ENCODE measurements around the gene PKD2L1. TPM values are rescaled to one million over a fixed set of nuclear protein-coding genes. Genes with fewer than 3 reads are reported as not detected.
A peak's percentile ranks its signal among the peaks of the same experiment; 100 is the strongest.

The PKD2L1 gene
- total and polyA plus RNA-seq, 7 donors = not detected

DNA sequence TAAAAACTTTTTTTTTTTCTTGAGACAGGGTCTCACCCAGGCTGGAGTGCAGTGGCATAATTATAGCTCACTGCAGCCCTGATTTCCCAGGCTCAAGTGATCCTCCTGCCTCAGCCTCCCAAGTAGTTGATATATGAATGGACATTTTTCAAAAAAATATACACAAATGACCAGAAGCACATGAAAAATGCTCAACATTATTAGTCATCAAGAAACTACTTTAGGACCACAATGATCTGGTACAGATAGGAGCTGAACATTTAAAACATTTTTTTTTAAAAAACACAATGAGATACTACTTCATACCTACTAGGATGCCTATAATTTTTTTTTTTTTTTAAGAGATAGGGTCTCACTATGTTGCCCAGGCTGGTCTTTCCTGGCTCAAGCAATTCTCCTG, 38.7 kb upstream of the PKD2L1 start:
- intact Hi-C loops (cut with DNase I) = no loop called here
- ATAC-seq = no peak
- H3K27ac ChIP-seq = no peak overlapping the region

DNA sequence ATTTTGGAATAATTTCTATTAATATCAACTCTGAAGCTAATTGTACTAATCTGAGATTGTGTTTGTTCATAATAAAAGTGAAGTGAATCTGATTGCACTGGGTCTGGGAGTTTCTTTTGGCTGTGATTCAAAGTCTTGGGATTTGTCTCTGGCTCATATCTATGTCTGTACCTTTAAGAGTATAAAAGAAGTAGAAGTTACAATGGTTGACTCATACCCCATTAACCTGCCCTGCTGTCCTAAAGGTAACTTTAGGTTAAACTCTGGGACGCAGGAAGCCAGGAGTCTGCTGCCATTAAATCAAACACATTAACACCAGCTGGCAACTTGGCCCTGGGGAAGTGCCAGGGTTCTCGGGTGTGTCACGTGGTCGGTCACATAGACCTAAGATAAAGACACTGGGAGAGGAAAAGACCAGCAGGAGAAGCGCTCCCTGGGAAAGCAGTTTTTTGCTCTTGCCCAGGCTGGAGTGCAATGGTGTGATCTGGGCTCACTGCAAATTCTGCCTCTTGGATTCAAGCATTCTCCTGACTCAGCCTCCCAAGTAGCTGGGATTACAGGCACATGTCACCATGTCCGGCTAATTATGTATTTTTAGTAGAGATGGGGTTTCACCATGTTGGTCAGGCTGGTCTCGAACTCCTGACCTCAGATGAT, 34.8 kb upstream of the PKD2L1 start:
- ATAC-seq (peak; percentile 97 to 99 (median 97)), DNase-seq (peak; percentile 66 to 90)
- H3K27ac ChIP-seq = peak overlapping the region; percentile 81
- WGBS, 3 donors = 14 to 16% (median 16%) methylated on average over 7 of the region's 7 CpGs
- H3K36me3 ChIP-seq (ENCODE audit: insufficient read depth in 1 of 2, low read depth in 1 of 2) = no peaks in the 10 kb centered on the region
- H3K9me3 ChIP-seq = no peaks in the 10 kb centered on the region
- intact Hi-C loops (cut with DNase I) = no loop called here
- H3K27me3 ChIP-seq (ENCODE audit: insufficient read depth in 3 of 3, low read length in 2 of 3) = no peaks in the 10 kb centered on the region
- TF ChIP-seq, protein P1, sequence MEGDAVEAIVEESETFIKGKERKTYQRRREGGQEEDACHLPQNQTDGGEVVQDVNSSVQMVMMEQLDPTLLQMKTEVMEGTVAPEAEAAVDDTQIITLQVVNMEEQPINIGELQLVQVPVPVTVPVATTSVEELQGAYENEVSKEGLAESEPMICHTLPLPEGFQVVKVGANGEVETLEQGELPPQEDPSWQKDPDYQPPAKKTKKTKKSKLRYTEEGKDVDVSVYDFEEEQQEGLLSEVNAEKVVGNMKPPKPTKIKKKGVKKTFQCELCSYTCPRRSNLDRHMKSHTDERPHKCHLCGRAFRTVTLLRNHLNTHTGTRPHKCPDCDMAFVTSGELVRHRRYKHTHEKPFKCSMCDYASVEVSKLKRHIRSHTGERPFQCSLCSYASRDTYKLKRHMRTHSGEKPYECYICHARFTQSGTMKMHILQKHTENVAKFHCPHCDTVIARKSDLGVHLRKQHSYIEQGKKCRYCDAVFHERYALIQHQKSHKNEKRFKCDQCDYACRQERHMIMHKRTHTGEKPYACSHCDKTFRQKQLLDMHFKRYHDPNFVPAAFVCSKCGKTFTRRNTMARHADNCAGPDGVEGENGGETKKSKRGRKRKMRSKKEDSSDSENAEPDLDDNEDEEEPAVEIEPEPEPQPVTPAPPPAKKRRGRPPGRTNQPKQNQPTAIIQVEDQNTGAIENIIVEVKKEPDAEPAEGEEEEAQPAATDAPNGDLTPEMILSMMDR (IDR thresholded peaks at IDR 0.05) = no peak
- H3K4me3 ChIP-seq = no peak overlapping the region
- peaks cover 15% of the 10 kb centered on the region for H3K4me1 ChIP-seq

More for the DNA sequence above, 38.7 kb upstream of the PKD2L1 start:
- Histone ChIP-seq H3K4me3 (no peak overlapping the region), H3K9me3 (no peaks in the 10 kb centered on the region), H3K4me1 (peaks cover 44% of the 10 kb centered on the region), H3K36me3 (ENCODE audit: insufficient read depth in 1 of 2, low read depth in 1 of 2) (no peaks in the 10 kb centered on the region), H3K27me3 (ENCODE audit: insufficient read depth in 3 of 3, low read length in 2 of 3) (no peaks in the 10 kb centered on the region)
- TF ChIP-seq, protein P1 (IDR thresholded peaks at IDR 0.05) = no peak
- DNase-seq = no peak

DNA sequence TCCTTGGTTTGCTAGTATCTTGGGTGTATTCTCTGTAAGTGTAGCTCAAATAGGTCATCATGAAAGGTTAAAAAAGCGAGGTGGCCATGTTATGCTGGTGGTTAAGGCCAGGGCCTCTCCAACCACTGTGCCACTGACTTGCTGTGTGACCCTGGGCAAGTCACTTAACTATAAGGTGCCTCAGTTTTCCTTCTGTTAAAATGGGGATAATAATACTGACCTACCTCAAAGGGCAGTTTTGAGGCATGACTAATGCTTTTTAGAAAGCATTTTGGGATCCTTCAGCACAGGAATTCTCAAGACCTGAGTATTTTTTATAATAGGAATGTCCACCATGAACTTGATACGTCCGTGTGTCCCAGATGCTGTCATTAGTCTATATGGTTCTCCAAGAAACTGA, 34.1 kb upstream of the PKD2L1 start:
- intact Hi-C loops (cut with DNase I) = no loop called here
- 82 to 90% (median 86%) methylated on average over 3 of the region's 3 CpGs for WGBS, 3 donors

DNA sequence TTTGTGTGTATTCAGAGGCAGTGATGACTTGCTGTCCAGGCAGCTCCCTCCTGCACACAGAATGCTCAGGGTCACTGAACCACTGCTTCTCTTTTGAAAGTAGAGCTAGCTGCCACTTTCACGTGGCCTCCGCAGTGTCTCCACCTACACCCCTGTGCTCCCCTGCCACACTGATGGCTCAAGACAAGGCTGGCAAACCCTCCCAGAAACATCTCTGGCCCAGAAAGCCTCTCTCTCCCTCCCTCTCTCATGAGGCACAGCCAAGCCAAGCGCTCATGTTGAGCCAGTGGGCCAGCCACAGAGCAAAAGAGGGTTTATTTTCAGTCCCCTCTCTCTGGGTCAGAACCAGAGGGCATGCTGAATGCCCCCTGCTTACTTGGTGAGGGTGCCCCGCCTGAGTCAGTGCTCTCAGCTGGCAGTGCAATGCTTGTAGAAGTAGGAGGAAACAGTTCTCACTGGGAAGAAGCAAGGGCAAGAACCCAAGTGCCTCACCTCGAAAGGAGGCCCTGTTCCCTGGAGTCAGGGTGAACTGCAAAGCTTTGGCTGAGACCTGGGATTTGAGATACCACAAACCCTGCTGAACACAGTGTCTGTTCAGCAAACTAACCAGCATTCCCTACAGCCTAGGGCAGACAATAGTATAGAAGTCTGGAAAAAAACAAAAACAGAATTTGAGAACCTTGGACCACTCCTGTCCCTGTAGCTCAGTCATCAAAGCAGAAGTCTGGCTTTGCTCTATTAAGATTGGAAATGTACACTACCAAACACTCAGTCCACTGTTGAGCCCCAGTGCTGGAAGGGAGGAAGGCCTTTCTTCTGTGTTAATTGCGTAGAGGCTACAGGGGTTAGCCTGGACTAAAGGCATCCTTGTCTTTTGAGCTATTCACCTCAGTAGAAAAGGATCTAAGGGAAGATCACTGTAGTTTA, 32.8 kb upstream of the PKD2L1 start:
- intact Hi-C loops (cut with DNase I) = no loop called here
- TF ChIP-seq, protein P1 (IDR thresholded peaks at IDR 0.05) = no peak
- Histone ChIP-seq H3K4me1 (peaks cover 18% of the 10 kb centered on the region), H3K9me3 (no peaks in the 10 kb centered on the region), H3K36me3 (ENCODE audit: insufficient read depth in 1 of 2, low read depth in 1 of 2) (no peaks in the 10 kb centered on the region), H3K27ac (peak overlapping the region; percentile 16), H3K27me3 (ENCODE audit: insufficient read depth in 3 of 3, low read length in 2 of 3) (no peaks in the 10 kb centered on the region), H3K4me3 (no peak overlapping the region)
- peak in 1 of 4 donors; percentile 53 for ATAC-seq
- no peak for DNase-seq
- 63 to 71% (median 63%) methylated on average over 6 of the region's 6 CpGs for WGBS, 3 donors

More for the DNA sequence above, 34.1 kb upstream of the PKD2L1 start:
- TF ChIP-seq, protein P1 (IDR thresholded peaks at IDR 0.05) = no peak
- no peaks in the 10 kb centered on the region for H3K27me3 ChIP-seq (ENCODE audit: insufficient read depth in 3 of 3, low read length in 2 of 3)
- no peak for ATAC-seq
- peak overlapping the region; percentile 81 for H3K27ac ChIP-seq
- H3K9me3 ChIP-seq = no peaks in the 10 kb centered on the region
- H3K4me3 ChIP-seq = no peak overlapping the region
- H3K36me3 ChIP-seq (ENCODE audit: insufficient read depth in 1 of 2, low read depth in 1 of 2) = no peaks in the 10 kb centered on the region
- no peak for DNase-seq
- H3K4me1 ChIP-seq = peaks cover 18% of the 10 kb centered on the region

Measured in psoas muscle (tissue), 8 donors.